HEK293 (cell line): ENCODE measurements around the gene IL2RA.

Source experiments
- CTCF ChIA-PET: fragments of 350-600 bp; formaldehyde crosslinking; extraction: SDS; loops from one replicate; lab custom pipeline; 2021; ENCODE audit warnings: antibody characterized with exemption; lab: Yijun Ruan, JAX
- POLR2A ChIA-PET: fragments of 300-600 bp; formaldehyde crosslinking; extraction: SDS; loops from one replicate; lab custom pipeline; 2020; ENCODE audit warnings: antibody characterized with exemption, inconsistent platforms; lab: Yijun Ruan, JAX
- H3K27ac ChIP-seq: fragments of 200-500 bp; sonication (Bioruptor generic); 2 replicates; pipeline ENCODE4 v1.5.1; 2014; ENCODE audit warnings: low read depth, low read length, control low read depth, inconsistent platforms; ENCODE audit errors: extremely low read depth
- H3K36me3 ChIP-seq, 2 experiments: fragments of 200-500 bp in 1 of 2; sonication (Bioruptor generic) in 1 of 2; 1 replicate in 1 of 2; 2 replicates in 1 of 2; pipeline ENCODE4 v1.5.1; 2014 to 2017; ENCODE audit warnings: inconsistent platforms in 2 of 2, low read length in 2 of 2; ENCODE audit not compliant: control insufficient read depth in 2 of 2, insufficient read depth in 1 of 2
- H3K4me1 ChIP-seq: fragments of 200-500 bp; sonication (Bioruptor generic); 2 replicates; pipeline ENCODE4 v1.5.1; 2014; ENCODE audit warnings: mild to moderate bottlenecking, low read length, inconsistent platforms; ENCODE audit not compliant: control insufficient read depth, insufficient read depth
- H3K4me3 ChIP-seq: 2 replicates; pipeline ENCODE4 v1.5.1; 2011; ENCODE audit warnings: low read depth, mild to moderate bottlenecking, control low read depth, low read length, moderate library complexity
- H3K9me3 ChIP-seq: fragments of 200-500 bp; sonication (Bioruptor generic); 2 replicates; pipeline ENCODE4 v1.5.1; 2014; ENCODE audit warnings: low read depth, low read length, inconsistent platforms; ENCODE audit not compliant: control insufficient read depth, insufficient read depth
- HOXA7 ChIP-seq: sonication (generic); formaldehyde crosslinking; IDR thresholded peaks from 2 replicates; pipeline ENCODE4 v1.8.1; 2022; ENCODE audit warnings: missing genetic modification reagents, borderline replicate concordance
- IKZF3 ChIP-seq: fragments of 450-650 bp; IDR thresholded peaks from 2 replicates; pipeline ENCODE4 v1.5.0; 2018; ENCODE audit warnings: missing biosample characterization, mild to moderate bottlenecking, missing genetic modification characterization, moderate library complexity
- KLF17 ChIP-seq: fragments of 450-650 bp; formaldehyde crosslinking; IDR thresholded peaks from 2 replicates; pipeline ENCODE4 v1.5.1; 2016; ENCODE audit warnings: missing biosample characterization, missing genetic modification characterization
- MYNN ChIP-seq: fragments of 450-650 bp; formaldehyde crosslinking; IDR thresholded peaks from 2 replicates; pipeline ENCODE4 v1.5.1; 2016; ENCODE audit warnings: missing biosample characterization, missing genetic modification characterization, borderline replicate concordance
- PATZ1 ChIP-seq: fragments of 450-650 bp; formaldehyde crosslinking; IDR thresholded peaks from 2 replicates; pipeline ENCODE4 v1.5.1; 2016; ENCODE audit warnings: missing biosample characterization, missing genetic modification characterization
- PBX3 ChIP-seq: sonication (generic); formaldehyde crosslinking; IDR thresholded peaks from 2 replicates; pipeline ENCODE4 v1.8.1; 2022; ENCODE audit warnings: mild to moderate bottlenecking, moderate library complexity, missing genetic modification reagents
- PRDM2 ChIP-seq: fragments of 450-650 bp; formaldehyde crosslinking; IDR thresholded peaks from 2 replicates; pipeline ENCODE4 v1.5.1; 2016; ENCODE audit warnings: missing biosample characterization, missing genetic modification characterization, borderline replicate concordance
- WT1 ChIP-seq: fragments of 450-650 bp; formaldehyde crosslinking; IDR thresholded peaks from 2 replicates; pipeline ENCODE4 v1.5.1; 2016; ENCODE audit warnings: missing biosample characterization, missing genetic modification characterization
- ZBTB17 ChIP-seq: fragments of 450-650 bp; formaldehyde crosslinking; IDR thresholded peaks from 2 replicates; pipeline ENCODE4 v1.5.1; 2016; ENCODE audit warnings: missing biosample characterization, missing genetic modification characterization
- ZFP3 ChIP-seq: fragments of 450-650 bp; formaldehyde crosslinking; IDR thresholded peaks from 2 replicates; pipeline ENCODE4 v1.5.1; 2016; ENCODE audit warnings: low read depth, missing biosample characterization, missing genetic modification characterization
- ZFP37 ChIP-seq: fragments of 450-650 bp; formaldehyde crosslinking; IDR thresholded peaks from 2 replicates; pipeline ENCODE4 v1.5.1; 2016; ENCODE audit warnings: missing biosample characterization, missing genetic modification characterization
- ZNF112 ChIP-seq: fragments of 450-650 bp; formaldehyde crosslinking; IDR thresholded peaks from 2 replicates; pipeline ENCODE4 v1.5.0; 2017; ENCODE audit warnings: missing biosample characterization, missing genetic modification characterization
- ZNF138 ChIP-seq: fragments of 450-650 bp; formaldehyde crosslinking; IDR thresholded peaks from 2 replicates; pipeline ENCODE4 v1.5.1; 2016; ENCODE audit warnings: missing biosample characterization, missing genetic modification characterization, borderline replicate concordance
- ZNF184 ChIP-seq: fragments of 450-650 bp; IDR thresholded peaks from 2 replicates; pipeline ENCODE4 v1.5.1; 2018; ENCODE audit warnings: missing biosample characterization, mild to moderate bottlenecking, missing genetic modification characterization
- ZNF2 ChIP-seq: fragments of 450-650 bp; formaldehyde crosslinking; IDR thresholded peaks from 2 replicates; pipeline ENCODE4 v1.5.1; 2016; ENCODE audit warnings: missing biosample characterization, missing genetic modification characterization
- ZNF221 ChIP-seq: fragments of 450-650 bp; formaldehyde crosslinking; IDR thresholded peaks from 2 replicates; pipeline ENCODE4 v1.5.1; 2017; ENCODE audit warnings: missing biosample characterization, missing genetic modification characterization, borderline replicate concordance
- ZNF24 ChIP-seq: fragments of 450-650 bp; formaldehyde crosslinking; IDR thresholded peaks from 2 replicates; pipeline ENCODE4 v1.5.1; 2016; ENCODE audit warnings: missing biosample characterization, missing genetic modification characterization
- ZNF266 ChIP-seq: fragments of 450-650 bp; formaldehyde crosslinking; IDR thresholded peaks from 2 replicates; pipeline ENCODE4 v1.5.1; 2016; ENCODE audit warnings: missing biosample characterization, missing genetic modification characterization, low read depth
- ZNF350 ChIP-seq: fragments of 450-650 bp; formaldehyde crosslinking; IDR thresholded peaks from 2 replicates; pipeline ENCODE4 v1.5.0; 2017; ENCODE audit warnings: missing biosample characterization, mild to moderate bottlenecking, missing genetic modification characterization
- ZNF488 ChIP-seq: fragments of 450-650 bp; formaldehyde crosslinking; IDR thresholded peaks from 2 replicates; pipeline ENCODE4 v1.5.1; 2016; ENCODE audit warnings: missing biosample characterization, missing genetic modification characterization
- ZNF585B ChIP-seq: fragments of 450-650 bp; formaldehyde crosslinking; IDR thresholded peaks from 2 replicates; pipeline ENCODE4 v1.5.1; 2016; ENCODE audit warnings: missing biosample characterization, missing genetic modification characterization
- ZNF629 ChIP-seq: fragments of 450-650 bp; formaldehyde crosslinking; IDR thresholded peaks from 2 replicates; pipeline ENCODE4 v1.5.1; 2017; ENCODE audit warnings: missing biosample characterization, missing genetic modification characterization
- ZNF701 ChIP-seq: fragments of 450-650 bp; formaldehyde crosslinking; IDR thresholded peaks from 2 replicates; pipeline ENCODE4 v1.5.1; 2016; ENCODE audit warnings: missing biosample characterization, missing genetic modification characterization
- ZNF768 ChIP-seq: fragments of 450-650 bp; formaldehyde crosslinking; IDR thresholded peaks from 2 replicates; pipeline ENCODE4 v1.5.1; 2018; ENCODE audit warnings: missing biosample characterization, mild to moderate bottlenecking, missing genetic modification characterization

Gene IL2RA

GRCh38 chr10:6062101-6062771, at the start of gene IL2RA:
TSS of gene IL2RA (minus strand) at chr10:6062367. CDS start at chr10:6062151, 216 bp downstream.
- POLR2A ChIA-PET, result no interaction called here
- no peak for TF ChIP-seq ZNF701 (tag by site-specific recombination)
- TF ChIP-seq, all 188 proteins: peak for 0
- no peaks in the 10 kb centered on the region for H3K4me1 ChIP-seq
- no peak within 1 kb of the TSS for H3K27ac ChIP-seq
- no peak within 1 kb of the TSS for H3K4me3 ChIP-seq
- no peaks in the 10 kb centered on the region for H3K9me3 ChIP-seq
- CTCF ChIA-PET, result no interaction called here
- H3K36me3 ChIP-seq, result no peaks in the 10 kb centered on the region

GRCh38 chr10:6110136-6110535, 48.0 kb upstream of the IL2RA start:
- H3K36me3 ChIP-seq, result peaks cover 53 to 94% of the 10 kb centered on the region in 2 experiments
- no peak overlapping the region for H3K27ac ChIP-seq
- POLR2A ChIA-PET, result interaction anchor here (0.6 kb wide), 1 partner anchor 171 kb away, joined by 4 read pairs; no protein-coding TSS in a partner anchor

GRCh38 chr10:6109444-6109775, 47.2 kb upstream of the IL2RA start:
- POLR2A ChIA-PET, result no interaction called here
- Histone ChIP-seq H3K4me1 (no peaks in the 10 kb centered on the region), H3K9me3 (no peaks in the 10 kb centered on the region), H3K36me3 (peaks cover 50 to 94% of the 10 kb centered on the region in 2 experiments), H3K27ac (no peak overlapping the region), H3K4me3 (no peak overlapping the region)
- CTCF ChIA-PET, result interaction anchor here (1.8 to 3.4 kb wide), 3 partner anchors 30 to 293 kb away, joined by 4 to 48 read pairs (median 11); partner anchors contain the start of gene PFKFB3
- TF ChIP-seq PRDM2 (tag by site-specific recombination) (no peak), ZNF2 (tag by site-specific recombination) (no peak), PBX3 (no peak), ZNF184 (tag by site-specific recombination) (no peak), ZNF488 (tag by site-specific recombination) (no peak), ZBTB17 (no peak), ZNF585B (tag by site-specific recombination) (no peak)
- TF ChIP-seq, all 188 proteins: peak for 0

More at GRCh38 chr10:6110136-6110535, 48.0 kb upstream of the IL2RA start:
- H3K4me3 ChIP-seq, result no peak overlapping the region
- TF ChIP-seq ZNF138 (tag by site-specific recombination) (no peak), ZNF24 (tag by site-specific recombination) (no peak), ZNF585B (tag by site-specific recombination) (no peak), ZNF629 (tag by site-specific recombination) (no peak), PATZ1 (tag by site-specific recombination) (no peak), ZNF266 (tag by site-specific recombination) (no peak), WT1 (tag by site-specific recombination) (no peak), ZNF350 (tag by site-specific recombination) (no peak), ZNF768 (tag by site-specific recombination) (no peak), ZNF112 (tag by site-specific recombination) (no peak), ZNF221 (tag by site-specific recombination) (no peak), HOXA7 (CRISPR knock-in tag) (no peak), ZFP3 (tag by site-specific recombination) (no peak), IKZF3 (no peak), ZFP37 (tag by site-specific recombination) (no peak), KLF17 (no peak), MYNN (tag by site-specific recombination) (no peak)
- CTCF ChIA-PET, result interaction anchor here (0.6 to 3.4 kb wide), 10 partner anchors 29 to 668 kb away, joined by 3 to 48 read pairs (median 4); partner anchors contain the start of gene PFKFB3
- H3K4me1 ChIP-seq, result no peaks in the 10 kb centered on the region
- H3K9me3 ChIP-seq, result no peaks in the 10 kb centered on the region
